NCI-H2196 (cell line): ENCODE measurements around the gene TYW3.

ENCODE experiments used
- DNase-seq: peaks from one replicate; lab custom pipeline; 2025; ENCODE audit not compliant: unreplicated experiment; lab: John Stamatoyannopoulos, UW

The TYW3 gene

DNA sequence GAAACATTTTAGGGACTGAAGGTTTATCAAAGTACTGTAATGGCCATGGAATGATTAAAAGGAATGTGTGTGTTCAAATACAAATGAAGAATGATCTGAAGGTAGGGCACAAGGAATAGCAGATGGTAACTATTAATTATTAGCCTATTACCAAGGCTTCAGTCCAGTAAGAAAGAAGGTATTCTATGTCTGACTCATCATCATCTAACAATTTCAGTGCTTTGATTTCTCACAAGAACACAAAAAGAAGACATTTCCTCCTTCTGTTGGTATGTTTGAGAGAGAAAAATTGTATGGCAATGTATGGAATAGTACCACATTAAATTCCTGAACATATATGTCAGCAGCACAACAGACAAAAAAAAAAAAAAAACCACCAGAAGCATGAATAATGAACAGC lies 57.5 kb downstream of the TYW3 start:
- DNase-seq, result no peak

DNA sequence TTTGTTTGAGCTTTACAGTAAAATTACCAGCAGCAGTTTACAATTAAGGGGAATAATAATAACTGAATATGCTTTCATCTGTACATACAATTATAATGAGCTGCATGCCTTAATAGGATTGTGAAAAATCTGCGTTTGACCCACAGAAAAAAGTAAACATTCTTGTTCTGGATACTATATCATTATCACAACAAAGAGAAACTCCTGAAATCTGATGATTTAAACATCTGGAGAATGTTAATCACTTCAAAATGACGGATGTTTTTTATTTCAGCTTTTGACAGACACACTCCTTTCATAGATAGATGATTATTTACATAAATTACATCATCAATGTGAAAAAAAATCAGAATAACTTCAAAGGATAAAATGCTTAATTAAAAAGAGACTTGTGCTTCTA lies 58.5 kb downstream of the TYW3 start:
- DNase-seq, result no peak

DNA sequence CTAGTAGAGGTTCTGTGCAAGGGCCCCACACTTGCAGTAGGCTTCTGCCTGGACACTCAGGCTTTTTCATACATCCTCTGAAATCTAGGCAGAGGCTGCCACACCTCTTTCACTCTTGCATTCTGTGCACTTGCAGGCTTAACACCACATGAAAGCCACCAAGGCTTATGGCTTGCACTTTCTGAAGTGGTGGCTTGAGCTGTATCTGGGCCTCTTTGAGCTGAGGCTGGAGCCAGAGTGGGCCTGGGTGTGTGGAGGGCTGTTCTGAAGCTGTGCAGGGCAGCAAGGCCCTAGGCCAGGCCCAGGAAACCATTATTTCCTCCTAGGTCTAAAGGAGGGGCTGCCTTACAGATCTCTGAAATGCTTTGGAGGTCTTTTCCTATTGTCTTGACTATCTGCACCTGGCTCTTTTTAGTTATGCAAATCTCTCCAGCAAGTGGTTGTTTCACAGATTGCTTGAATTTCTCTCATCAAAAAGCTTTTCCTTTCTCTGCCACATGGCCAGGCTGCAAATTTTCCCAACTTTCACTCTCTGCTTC lies 66.2 kb downstream of the TYW3 start:
- DNase-seq, result no peak

DNA sequence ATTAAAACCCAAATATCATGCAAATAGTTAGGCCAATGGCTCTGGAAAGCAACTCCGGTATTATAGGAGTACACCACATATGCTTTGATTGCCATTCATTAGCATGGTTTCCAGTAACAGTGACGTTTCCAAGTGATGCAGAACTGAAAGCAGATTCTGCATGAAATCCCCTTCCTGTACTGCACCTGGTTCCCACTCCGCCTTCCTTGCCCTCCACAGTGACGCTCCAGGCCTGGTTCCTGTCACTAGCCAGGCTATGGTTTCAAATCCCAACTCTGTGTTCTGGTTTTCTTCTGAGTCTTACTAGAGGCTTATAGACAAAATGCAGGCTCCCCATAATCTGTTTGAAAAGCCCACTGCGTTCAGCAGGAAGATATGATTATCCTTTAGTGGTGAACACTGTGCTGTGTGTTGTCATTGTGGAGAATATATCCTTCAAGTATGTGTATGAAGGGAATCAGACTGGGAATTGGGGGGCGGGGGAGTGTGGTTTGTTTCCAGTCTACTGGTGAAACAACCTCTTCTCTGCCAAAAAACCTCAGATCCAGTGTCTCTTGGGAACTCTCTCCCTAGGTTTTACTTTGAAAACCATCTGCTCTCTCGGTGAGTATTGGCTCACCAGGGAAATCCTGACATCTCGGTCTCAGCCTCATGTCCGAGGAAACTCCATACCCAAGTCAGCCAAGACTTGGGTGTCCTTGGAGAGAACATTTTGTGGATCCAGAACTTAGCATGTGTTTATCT lies 78.7 kb downstream of the TYW3 start:
- no peak for DNase-seq

DNA sequence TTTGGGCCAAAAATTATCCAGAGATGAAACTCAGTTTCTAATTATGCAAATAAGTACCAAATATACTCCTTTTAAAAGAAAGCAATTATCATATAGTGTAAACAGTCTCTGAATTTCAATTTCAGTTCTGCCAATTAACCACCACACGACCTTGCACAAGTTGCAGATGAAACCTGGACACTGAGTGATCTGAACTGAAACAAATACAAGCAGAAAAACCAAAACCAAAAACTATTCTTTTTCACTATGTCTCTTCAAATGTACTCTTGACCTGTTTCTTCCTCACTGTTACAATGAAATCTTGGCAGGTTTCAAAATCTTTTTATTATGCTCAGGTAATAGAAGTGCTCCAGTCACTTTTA lies 79.2 kb downstream of the TYW3 start:
- no peak for DNase-seq
